NCI-H187 treated with DMSO at 0.1 percent for 48 hours (cell line): Measurements from ENCODE around the gene MPZL2.

Experiments used
- DNase-seq: peaks from one replicate; lab custom pipeline; 2025; lab: John Stamatoyannopoulos, UW

The MPZL2 gene

DNA sequence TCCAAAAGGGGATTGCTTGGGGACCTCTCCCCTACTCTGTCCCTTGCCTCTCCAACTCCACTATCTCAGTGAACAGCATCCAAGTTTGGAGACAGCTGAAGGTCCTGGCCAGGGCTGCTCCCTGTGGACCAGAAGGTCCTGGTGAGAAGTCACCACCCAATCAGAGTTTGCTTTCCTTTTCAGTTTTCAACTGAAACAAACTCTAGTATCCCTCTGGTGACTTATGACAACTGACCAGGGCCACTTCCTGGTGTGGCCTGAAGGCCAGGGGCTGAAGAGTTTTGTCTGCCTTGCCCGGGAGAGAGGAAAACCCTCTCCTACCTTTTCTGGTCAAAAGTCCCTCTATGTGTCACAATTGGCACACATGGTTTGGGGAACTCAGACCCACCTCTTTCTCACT, 44.4 kb downstream of the MPZL2 start:
- DNase-seq = no peak

DNA sequence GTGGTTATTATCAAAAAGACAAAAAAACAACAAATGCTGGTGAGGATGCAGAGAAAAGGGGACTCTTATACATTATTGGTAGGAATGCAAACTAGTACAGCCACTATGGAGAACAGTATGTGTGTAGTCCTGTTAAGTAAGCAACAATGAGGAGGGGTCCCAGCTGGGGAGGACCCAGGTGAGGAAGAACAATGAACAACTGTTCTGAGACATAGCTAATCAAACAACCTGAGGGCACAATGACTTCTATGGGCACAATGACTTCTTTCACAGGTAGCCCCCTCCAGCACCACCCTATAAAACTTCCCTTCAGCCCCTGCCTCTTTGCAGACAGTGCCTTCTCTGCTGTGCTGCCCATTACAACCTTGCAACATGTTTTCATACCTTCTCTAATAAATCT, 44.9 kb downstream of the MPZL2 start:
- DNase-seq = no peak

DNA sequence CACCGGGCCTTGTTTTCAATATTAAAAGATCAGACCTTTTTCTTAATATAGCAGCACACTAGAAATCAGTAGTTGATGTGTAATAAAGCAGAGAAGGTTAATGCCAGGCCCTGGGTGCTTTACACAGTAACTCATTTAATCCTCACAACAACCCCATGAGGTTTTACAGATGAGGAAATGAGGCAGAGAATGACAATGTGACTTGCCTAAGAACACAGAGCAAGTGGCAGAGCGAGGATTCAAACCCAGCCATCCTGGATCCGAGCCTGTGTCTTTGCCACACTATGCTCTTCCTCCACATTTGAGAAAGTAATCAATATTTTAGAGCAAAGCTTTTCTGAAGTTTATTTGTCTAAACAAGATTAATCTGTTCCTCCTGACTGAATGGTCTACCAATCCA, 46.5 kb downstream of the MPZL2 start:
- no peak for DNase-seq

DNA sequence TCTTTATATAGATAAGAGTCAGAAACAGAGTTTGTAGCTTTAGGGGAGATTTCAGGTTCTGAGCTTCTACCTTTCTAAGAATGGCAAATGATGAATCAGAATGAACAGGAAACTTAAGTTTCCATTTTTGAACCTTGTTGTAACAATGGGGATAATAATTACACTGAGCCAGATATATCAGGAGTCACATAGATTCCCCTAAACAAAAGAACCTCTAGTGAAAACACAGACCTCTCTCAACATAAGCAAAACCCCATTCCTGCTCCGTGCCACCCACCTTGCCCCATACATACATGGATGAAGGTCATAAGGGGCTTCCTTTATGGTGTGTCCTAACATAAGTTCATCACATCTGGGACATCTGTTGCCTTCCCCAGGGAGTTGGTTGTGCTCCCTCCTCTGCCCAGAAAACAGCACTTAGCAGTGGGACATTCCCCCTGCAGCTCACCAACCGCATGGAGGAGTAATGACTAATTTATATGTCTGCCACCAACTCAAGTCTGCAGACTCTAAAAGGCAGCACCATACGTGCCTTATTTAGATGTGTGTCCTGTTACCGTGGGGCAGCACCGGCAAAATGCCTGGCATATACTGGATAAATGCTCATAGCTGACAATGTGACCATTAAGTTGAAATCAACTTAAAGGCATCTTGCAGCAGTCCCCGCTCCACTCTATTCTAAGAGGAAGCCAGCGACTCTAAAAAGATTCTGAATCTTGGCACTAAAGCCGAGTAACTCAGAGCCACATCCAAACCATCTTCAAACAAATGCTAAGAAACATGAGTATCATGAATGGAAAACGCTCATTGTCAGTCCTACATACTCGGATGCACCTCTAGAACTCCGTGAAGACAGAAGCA, 47.2 kb downstream of the MPZL2 start:
- DNase-seq = no peak

DNA sequence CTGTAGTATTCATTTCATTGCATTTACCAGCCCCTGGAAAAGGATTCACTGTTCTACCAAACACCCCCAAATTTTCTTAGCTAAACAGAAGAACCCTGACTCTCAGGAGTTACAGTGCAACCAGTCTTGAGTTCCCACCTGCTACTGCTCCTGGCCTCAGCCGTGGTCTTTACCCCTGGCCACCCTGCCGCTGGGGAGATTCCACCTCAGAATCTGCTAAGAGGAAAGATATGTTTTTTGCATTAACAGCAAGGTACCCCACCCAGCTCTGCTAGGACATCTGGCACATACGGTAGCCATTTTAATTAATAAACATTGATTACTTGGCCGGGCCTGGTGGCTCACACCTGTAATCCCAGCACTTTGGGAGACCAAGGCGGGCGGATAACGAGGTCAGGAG, 48.3 kb downstream of the MPZL2 start:
- DNase-seq = no peak

DNA sequence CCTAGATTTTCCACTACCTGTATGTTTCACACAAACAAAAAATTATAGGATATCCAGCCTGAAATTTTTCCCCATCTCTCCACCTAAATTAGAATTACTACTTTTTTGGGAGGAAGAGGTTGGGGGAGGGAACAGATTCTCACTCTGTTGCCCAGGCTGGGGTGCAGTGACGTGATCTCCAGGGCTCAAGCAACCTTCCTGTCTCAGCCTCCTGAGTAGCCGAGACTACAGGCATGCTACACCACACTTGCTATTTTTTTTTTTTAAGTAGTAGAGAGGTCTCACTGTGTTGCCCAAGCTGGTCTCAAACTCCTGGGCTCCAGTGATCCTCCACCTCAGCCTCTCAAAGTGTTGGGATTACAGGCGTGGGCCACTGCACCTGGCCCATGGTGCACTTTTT, 48.8 kb downstream of the MPZL2 start:
- DNase-seq = no peak

DNA sequence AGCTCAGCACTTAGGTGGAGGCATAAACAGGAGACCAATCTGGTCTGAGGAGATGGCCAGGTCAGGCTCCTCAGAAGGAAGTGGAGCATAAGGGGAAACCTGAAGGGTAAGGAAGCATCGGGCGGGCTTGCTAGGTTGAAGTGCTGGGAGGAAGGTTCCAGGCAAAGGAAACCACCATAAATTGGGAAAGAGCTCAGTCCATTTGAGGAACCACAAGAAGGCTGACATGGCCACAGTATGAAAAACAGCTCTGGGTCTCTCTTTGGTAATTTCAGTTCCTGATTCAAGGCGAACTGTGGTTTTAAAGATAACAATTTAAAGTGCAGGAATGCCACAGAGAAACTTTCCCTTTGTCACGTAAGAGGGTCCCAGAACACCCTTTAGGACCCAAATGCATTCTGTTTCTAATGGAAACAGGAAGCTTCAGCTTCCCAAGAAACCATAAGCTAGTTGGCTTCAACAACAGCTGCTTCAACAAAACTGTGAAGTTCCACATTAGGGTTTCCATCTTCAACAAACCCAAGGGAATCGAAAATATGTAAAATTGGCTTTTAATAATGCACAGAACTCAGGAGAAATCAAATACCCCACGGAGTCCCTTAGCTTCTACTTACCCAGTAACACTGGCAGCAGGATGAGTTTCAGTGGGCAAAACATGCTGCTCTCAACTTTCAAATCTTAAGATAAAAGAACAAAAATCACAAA, 49.7 kb downstream of the MPZL2 start:
- no peak for DNase-seq

DNA sequence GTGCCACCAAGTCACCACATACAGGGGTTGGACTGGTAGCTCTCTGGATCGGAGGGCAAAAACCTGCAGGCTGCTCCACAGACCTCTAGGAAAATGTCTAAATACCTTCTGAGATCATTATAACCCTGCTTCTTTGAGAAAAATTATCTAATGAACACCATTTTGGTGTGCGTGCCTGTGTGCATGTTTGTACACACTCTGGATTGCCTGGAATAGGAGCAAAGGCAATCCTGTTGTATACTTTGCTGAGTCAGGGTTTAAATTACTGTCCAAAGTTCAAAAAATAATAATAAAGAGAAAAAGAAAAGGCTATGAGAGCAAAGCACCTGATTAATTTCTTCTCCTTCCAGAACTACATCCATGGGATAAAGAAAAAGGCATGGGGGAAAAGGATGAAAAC, 50.3 kb downstream of the MPZL2 start:
- DNase-seq = no peak

DNA sequence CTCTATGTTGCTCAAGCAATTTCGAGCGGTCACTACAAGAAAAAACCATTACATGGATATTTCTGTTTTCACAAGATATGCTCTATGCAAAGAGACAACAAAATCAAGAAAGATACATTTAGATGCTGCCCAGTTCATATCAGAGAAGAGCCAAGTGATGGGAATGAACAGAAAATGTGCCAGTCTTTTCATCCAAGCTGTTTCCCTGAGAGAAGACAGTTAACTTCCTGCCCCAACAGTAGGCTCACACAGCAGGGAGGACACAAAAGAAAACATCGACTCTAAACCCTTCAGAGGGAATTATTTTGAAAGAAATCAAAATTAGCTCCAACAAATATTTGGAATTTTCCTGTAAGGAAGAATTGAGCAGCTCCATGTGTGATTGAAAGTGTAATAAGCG, 50.9 kb downstream of the MPZL2 start:
- no peak for DNase-seq

DNA sequence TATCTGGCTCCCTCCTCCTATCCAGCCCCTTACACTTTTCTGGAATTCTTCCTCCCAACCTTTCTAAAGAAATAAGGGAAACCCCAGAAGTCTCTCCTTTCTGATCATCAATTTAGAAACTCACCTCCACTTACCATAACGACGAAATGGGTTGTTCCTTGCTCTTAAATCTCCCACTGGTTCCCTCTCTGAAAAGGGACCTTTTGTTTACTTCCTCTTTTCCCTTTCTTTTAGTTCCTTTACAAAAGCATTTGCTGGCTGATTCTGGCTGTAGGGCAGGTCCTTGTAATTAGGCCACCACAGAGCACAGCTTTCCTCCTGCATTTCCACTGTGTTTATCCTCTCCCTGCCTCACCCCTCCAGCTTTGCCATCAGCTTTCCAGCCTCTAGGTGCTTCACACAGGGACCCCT, 51.3 kb downstream of the MPZL2 start:
- DNase-seq = no peak

DNA sequence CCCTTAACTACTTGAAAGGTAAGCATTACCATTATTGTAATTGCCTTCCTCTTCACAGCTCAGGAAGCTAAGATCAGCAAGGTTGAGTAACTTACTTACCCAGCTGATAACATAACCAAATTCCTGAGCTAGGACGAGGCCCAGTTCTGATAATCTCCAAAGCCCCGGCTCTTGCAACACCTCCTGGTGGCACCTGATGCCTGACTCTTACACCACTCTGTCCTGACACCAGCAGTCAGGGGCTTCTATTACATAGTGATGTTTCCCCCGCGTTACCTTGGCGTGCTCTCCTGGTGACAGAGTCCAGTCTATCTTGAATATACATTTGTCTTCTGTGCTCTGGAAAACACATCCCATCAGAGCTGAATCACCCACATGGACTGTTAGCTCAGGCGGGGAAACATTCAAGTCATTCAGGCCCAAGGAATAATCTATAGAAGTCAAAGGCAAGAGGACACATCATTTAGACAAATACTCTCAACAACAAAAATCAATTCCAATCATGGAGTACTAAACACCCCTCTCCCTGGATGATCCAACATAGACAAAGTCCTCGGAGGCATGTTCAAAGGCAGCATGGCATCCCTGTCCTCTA, 51.9 kb downstream of the MPZL2 start:
- no peak for DNase-seq

DNA sequence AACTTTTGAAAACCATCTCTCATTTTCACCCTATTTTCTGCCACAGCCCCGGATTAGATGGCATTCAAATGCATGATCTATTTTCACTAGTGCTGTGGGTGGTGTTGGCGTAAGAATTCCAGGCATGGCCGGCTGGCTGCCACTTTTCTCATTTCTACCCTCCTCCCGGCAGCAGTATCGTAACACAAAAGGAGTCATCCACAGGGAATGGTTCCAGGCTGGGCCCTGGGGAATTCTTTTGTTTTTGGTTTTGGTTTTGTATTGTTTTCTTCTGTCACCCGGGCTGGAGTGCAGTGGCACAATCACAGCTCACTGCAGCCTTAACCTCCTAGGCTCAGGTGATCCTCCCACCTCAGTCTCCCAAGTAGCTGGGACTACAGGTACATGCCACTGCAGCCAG, 53.1 kb downstream of the MPZL2 start:
- no peak for DNase-seq

DNA sequence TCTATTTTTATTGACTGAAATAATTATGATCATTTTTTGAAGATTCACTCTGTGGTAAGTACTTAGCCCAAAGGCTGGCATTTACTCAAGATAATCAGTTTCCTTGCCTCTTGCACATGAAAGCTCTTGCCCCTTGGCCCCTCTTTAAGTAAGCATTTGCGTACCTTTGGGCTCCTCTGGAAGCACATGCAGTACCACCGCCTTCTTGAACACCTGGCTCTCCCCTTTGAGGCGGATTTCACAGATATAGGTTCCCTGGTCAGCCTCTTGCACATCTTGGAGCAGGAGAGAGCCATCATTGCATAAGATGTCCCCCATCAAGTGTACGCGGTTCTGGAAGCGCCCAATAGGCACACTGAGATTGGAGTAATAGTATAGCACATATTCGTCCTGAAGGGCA, 53.8 kb downstream of the MPZL2 start:
- no peak for DNase-seq

DNA sequence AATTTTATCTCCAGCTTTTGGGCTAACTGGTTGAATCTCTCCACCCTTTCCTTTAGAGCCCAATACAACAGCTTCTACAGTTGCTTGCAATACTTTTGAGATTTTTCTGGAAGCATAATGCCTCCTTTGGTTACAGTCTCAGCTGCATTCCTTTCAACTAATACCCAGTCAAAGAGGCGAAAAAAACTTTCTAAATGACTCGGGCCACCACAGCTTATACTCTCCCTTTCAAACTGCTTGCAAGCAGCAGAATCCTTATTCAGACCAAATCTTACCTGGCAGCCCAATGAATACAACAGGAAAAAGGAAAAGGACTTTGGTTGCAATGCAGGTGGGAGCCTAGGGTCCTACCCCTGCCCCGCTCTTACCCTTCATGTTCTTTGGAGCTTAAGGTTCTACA, 55.1 kb downstream of the MPZL2 start:
- DNase-seq = no peak

DNA sequence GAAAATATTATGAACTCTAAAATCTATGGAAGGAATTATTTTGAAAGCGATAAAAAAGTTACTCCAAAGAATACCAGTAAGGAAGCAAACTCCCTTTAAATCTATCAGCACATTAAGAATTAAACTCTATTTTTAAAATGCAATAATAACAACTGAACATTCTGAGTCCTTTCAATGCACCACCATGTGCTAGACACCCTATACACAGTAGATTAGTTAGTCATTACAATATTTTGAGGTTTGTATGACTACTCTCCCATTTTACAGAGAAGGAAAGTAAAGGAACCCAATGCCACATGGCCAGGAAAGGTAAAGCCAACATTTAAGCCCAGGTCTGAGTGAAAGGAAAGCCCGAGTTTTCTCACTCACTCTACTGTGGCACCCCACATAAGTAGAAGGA, 57.0 kb downstream of the MPZL2 start:
- no peak for DNase-seq

DNA sequence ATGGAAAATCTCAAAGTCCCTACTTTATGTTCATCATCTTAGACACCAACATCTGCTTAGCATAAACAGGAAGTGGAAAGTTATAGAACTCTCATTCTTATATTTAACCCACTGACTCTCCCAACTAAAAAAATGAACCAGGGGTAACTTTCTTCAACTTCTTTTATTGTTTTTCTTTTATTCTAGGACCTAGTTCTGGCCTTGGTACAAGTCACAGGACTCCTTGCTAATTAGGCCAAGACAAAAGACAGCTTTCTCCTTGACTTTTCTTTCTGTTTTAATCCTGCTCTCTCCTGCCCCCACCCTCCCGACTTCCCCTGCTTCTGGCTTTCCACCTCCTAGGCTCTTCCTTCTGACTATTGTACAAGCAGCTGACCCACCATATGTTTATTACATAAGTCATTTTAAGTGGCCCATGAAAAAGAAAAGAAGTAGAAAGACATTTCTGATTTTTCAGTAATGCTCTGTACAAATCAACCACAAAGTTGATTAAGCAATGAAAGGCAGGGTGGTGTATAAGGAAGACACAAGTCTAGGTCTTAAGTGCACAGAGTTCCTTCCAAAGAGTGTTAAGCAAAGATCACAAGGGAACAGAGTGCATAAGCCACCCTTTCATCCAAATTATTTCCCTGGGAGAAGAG, 57.6 kb downstream of the MPZL2 start:
- DNase-seq = no peak

DNA sequence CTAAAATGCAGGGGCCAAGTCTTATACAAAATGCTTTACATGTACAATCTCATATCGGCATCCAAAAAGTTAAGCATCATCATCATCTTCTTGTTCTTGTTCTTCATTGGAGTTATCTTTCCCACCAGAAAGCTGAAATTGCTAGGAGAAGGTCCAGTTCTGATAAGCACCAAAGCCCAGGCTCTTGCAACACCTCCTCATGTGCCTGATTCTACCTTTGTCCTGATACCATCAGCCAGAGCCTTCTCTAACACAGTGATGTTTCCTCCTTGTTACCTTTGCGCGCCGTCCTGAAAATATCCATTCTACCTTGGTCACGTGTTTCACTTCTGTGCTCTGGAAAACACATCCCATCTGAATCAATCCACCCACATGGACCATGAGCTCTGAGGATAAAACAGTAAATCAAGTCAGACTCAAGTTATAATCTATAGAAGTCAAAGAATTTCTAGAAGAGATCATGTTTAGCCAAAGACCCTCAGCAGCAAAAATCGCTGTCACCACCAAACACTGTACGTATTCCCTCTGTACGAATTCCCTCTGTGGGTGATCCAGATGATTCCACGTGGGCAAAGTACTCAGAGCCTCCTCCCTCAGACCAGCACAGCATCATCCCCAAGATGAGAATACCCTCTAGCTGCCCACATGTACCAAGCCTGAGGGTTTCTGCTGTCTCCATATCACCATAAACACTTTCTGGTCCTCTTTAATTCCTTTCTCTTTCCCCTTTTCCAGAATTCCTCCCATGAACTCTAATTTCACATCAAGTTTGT, 58.3 kb downstream of the MPZL2 start:
- DNase-seq = no peak
